RKO (cell line): ENCODE results near the gene PGBD5.

ENCODE experiments used
- DNase-seq: peaks from one replicate; pipeline ENCODE4 v3.0.0-alpha.2; 2016; ENCODE audit warnings: low spot score

PGBD5 gene

DNA sequence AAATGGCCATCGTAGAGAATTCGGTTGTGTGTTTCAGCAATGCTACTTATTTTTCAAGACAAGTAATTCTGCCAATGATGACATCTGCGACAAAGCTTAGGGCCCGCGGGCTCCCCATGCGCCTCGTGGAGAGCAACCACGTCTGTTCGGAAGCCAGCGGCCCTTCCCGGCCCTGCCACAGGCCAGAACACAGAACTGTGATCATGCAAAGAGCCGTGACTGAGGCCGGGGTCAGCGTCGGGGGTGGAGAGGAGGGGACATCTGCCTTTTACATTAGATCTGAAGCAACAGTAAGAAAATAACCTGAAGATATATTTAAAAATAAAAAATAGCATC is 103.7 kb downstream of the PGBD5 start:
- DNase-seq = no peak

GRCh38 chr1:230321741-230322420 is 104.3 kb downstream of the PGBD5 start:
- DNase-seq = no peak

- DNase-seq = no peak
Observed at GRCh38 chr1:230321341-230321740, 104.8 kb downstream of the PGBD5 start.

- DNase-seq = no peak
Observed at GRCh38 chr1:230320804-230321203, 105.3 kb downstream of the PGBD5 start.

- no peak for DNase-seq
Observed at GRCh38 chr1:230319014-230319747, 107.0 kb downstream of the PGBD5 start.

DNA sequence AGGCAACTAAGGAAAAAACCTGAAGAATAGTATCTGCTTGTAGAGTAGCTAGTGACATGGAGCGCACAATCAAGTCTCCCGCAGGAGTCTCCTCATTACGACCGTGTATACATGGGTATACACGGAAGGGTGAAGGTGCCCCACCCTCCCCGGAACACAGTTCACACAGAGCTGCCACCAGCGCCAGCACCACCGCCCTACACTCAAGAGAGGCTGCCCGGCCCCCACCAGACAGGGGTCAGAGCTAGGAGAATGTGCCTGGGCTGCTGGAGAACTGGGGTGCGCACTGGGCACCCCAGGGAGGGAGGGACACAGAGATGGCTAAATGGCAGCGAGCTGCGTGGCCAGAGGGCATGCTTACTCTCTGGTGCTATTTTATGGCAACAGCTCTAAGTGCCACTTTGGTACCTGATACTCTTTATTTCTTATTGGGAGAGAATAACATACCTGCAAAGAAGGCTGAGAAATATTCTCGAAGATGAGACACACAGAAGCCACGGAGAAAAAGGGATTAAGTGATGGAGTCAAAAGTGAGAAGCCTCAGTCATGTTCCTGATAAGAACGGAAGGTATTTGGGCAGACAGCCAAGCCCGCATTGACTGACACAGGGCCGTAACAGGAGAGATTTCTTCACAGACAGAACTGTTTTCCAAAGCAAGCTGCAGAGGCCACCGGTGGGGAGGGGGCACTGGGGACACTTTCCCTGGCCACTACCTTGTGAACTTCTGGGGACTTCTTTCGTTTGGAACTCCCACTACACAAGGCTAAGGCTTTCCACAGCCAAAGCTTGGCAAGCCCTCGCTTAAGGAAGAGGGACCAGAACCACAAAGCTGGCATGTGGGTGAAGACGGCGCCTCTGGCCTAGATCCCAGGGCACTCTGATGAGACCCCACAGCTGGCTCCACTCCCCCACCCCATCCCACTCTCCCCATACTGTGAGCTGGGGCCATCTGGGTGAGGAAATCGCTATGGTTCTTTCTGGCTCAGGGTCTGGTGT is 108.0 kb downstream of the PGBD5 start:
- no peak for DNase-seq

DNA sequence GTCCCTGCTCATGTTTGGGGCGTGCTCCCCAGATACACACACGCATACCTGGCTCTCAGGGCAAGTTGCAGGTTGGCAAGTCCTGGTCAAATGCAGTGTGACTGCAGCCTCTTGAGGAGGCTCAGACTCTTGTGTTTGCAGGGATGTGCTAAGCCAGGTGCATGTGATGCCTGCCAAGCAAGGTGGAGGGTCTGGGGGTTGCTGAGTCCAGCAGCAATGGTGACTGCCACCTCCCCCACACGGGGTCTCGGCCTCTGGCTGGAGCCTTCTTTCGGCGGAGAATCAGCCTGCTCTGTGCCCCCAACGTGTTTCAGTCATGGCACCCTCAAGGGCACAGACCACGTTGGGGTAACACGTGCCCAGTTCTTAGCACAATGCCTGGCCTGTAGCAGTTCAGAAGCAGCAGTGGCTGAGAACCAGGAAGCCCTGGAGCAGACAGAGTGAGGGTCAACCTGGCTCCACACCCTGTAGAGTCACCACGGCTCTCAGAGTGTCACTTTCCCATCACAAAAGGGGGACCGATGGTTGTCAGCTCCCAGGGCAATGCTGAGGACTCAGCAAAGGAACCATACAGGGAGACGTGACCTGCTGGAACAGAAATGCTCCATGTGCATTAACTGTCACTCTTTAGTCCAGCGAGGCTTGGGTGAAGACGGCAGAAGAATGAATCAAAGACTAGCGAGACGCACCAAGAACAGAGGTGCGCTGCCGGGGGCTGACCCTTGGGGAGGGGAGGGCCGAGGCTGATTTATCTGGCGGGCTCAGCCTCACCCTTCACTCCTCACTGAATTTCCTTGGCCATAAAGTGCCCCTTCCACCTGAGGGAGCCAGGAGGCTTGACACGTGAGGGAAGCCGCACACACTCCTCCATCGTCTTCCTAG is 109.0 kb downstream of the PGBD5 start:
- no peak for DNase-seq

GRCh38 chr1:230315099-230315498 is 111.0 kb downstream of the PGBD5 start:
- DNase-seq = no peak

DNA sequence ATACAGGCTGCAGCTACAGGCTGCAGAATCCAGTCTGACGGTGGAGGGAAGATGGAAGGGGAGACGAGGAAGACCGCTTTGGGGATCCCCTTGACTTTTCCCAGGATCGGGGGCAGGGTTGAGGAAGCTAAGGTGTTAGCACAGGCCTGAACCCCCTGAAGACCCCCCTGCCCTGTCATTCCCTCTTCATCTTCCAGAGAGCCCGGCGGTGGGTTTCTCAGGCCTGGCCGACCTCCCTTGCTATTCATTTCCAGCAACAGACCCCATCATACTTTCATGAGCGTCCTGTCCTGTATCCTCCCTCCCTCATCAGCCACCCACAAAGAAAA is 112.0 kb downstream of the PGBD5 start:
- DNase-seq = no peak

GRCh38 chr1:230313453-230314141 is 112.5 kb downstream of the PGBD5 start:
- DNase-seq = no peak

DNA sequence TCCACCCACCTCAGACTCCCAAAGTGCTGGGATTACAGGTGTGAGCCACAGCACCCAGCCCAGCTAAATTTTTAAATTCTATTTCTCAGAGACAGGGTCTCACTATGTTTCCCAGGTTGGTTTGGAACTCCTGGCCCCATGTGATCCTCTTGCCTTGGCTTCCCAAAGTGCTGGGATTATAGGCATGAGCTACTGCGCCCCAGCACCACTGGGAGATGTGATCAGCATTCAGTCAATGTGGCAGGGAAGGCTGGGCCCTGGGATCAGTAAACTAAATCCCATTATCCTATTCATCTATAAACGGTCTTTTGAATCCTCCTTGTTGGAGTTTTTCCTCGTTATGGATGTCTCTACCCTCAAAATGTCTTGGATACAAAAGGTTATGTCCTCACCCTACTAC is 113.5 kb downstream of the PGBD5 start:
- no peak for DNase-seq

DNA sequence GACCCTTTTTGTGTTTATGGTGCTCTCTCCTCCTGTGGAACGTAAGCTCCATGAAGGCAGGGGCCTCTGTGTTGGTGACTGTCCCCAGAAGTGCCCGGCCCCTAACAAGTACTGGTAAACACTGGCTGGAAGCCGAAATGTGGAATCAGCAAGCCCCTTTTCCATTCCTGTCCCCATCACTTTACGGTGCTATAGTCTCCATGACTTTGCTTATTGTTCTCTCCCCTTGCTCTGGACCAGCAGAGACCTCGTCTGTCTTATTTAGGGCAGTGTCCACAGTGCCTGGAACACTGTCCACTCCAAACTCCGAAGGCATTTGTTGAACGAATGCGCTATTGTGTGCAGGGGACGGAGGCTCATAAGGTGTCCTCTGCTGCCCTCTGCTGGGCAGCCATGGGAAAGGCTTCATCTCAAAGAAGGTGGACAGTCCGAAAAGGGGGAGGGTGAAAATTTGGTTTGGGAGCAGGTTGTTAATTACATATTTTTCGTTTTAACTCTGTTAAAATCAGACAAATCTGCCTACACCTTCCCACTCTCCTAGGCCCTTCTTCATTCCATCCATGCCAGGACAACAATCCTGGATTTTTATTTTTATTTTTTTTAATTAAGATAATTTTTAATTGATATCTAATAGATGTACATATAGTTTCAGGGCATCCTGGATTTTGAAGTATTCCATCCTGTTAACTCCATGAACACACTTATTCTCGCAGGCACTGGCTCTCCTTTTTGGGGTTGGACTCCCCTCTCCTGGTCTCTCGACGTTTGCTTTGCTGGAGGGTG is 115.6 kb downstream of the PGBD5 start:
- peak; percentile 58 for DNase-seq

- DNase-seq = no peak
Observed at GRCh38 chr1:230309646-230310177, 116.4 kb downstream of the PGBD5 start.

DNA sequence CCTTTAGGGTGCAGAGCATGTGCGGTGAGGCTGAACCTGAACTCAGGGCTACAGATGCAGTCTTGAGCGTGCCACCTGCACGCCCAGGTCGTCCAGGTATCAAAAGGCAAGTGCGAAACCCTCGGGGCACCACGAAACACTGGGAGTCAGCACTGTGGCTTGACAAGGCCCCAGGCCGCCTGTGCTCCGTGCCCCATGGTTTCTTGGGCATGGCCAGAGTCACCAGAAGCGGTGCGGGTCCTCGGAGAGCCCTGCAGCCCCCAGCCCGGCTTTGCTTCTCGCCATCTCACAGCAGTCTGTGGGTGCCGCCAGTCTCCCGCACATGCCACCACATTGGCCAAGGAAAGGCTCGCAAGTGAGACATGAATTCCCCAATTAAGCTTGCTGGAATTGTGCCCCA is 117.3 kb downstream of the PGBD5 start:
- DNase-seq = no peak

- DNase-seq = peak; percentile 51
Observed at GRCh38 chr1:230308039-230308438, 118.1 kb downstream of the PGBD5 start.

DNA sequence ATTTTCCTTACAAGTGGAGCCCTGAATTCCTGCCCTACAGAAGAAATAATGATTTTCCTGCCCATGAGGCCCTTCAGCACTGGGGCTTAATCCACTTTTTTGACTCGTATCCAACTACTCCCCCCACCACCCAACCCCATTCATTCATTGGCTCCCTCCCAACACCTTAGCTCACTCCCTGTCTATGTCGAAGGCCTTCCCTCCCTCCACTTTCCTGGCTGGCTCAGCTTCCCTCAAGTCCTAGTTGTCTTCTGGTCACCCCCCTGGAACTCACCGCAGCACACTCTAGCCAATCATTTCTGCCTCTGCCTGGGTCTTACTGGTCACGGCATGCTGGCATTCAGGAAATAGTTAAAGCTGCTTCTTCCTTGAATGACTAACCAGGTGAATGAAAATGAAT is 118.9 kb downstream of the PGBD5 start:
- DNase-seq = no peak

- DNase-seq = no peak
Observed at GRCh38 chr1:230306169-230306568, 120.0 kb downstream of the PGBD5 start.

- DNase-seq = no peak
Observed at GRCh38 chr1:230303822-230304221, 122.3 kb downstream of the PGBD5 start.

- no peak for DNase-seq
Observed at GRCh38 chr1:230303069-230303468, 123.1 kb downstream of the PGBD5 start.

- no peak for DNase-seq
Observed at GRCh38 chr1:230301822-230302221, 124.3 kb downstream of the PGBD5 start.
